Loucy (cell line): ENCODE data around the gene SLC2A5.

Experiments
- EZH2phosphoT487 ChIP-seq: fragments of 200-600 bp; IDR thresholded peaks from 2 replicates; pipeline ENCODE4 v1.6.1; 2018; ENCODE audit warnings: antibody characterized with exemption, mild to moderate bottlenecking, moderate library complexity, borderline replicate concordance
- TF ChIP-seq, protein P1 (sequence below): fragments of 200-600 bp; sonication (generic); conservative IDR thresholded peaks from 2 replicates; pipeline ENCODE4 v1.5.1; 2014; ENCODE audit warnings: mild to moderate bottlenecking, antibody characterized with exemption, low read length

DNA sequence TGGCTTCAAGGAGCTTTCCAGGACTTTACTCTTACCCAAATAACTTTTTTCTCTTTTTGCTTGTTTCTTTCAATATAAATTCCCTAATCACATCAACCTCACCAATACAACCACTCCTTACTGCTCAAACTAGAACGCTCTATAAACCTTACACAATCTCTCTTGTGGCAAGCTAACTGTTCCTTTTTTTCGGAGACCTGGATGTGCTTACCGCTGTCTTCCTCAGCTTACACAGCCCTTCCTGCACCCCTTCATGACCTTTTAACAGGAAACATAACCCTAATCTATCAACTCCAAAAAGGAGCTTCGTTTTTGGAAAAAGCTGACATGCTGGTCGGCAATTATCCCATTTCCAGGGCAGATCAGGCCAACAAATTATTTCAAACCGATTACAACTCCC lies 24.1 kb upstream of the SLC2A5 start:
- no peak for TF ChIP-seq EZH2phosphoT487
- TF ChIP-seq, protein P1, sequence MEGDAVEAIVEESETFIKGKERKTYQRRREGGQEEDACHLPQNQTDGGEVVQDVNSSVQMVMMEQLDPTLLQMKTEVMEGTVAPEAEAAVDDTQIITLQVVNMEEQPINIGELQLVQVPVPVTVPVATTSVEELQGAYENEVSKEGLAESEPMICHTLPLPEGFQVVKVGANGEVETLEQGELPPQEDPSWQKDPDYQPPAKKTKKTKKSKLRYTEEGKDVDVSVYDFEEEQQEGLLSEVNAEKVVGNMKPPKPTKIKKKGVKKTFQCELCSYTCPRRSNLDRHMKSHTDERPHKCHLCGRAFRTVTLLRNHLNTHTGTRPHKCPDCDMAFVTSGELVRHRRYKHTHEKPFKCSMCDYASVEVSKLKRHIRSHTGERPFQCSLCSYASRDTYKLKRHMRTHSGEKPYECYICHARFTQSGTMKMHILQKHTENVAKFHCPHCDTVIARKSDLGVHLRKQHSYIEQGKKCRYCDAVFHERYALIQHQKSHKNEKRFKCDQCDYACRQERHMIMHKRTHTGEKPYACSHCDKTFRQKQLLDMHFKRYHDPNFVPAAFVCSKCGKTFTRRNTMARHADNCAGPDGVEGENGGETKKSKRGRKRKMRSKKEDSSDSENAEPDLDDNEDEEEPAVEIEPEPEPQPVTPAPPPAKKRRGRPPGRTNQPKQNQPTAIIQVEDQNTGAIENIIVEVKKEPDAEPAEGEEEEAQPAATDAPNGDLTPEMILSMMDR = no peak
